Measurements from ENCODE around the gene RNU2-1. TPM values are rescaled to one million over a fixed set of nuclear protein-coding genes. Genes with fewer than 3 reads are reported as not detected.

The RNU2-1 gene
- total and polyA plus RNA-seq, 2 of the 13 experiments (the other 11 are each of a cell fraction or from before 2014, with no cell fraction given), result not detected

- TF ChIP-seq ZNF510 (CRISPR knock-in tag; IDR thresholded peaks at IDR 0.05; ENCODE audit: low read depth) (0 out of 2 replicates have a peak, but pooled peaks have one; percentile 54), ZNF747 (CRISPR knock-in tag; IDR thresholded peaks at IDR 0.05; ENCODE audit: borderline replicate concordance) (no peak), ATF2 (CRISPR knock-in tag; IDR thresholded peaks at IDR 0.05) (no peak), ZNF597 (CRISPR knock-in tag; IDR thresholded peaks at IDR 0.05) (no peak), ZNF704 (CRISPR knock-in tag; IDR thresholded peaks at IDR 0.05; ENCODE audit: borderline replicate concordance) (no peak), KLF12 (CRISPR knock-in tag; IDR thresholded peaks at IDR 0.05; ENCODE audit: borderline replicate concordance) (0 out of 2 replicates have a peak, but pooled peaks have one; percentile 29), ZNF543 (CRISPR knock-in tag; IDR thresholded peaks at IDR 0.05) (no peak), ZNF17 (CRISPR knock-in tag; IDR thresholded peaks at IDR 0.05) (no peak), ZNF383 (CRISPR knock-in tag; IDR thresholded peaks at IDR 0.05; ENCODE audit: borderline replicate concordance) (0 out of 2 replicates have a peak, but pooled peaks have one; percentile 71), ZNF12 (CRISPR knock-in tag; IDR thresholded peaks at IDR 0.05) (no peak), ZNF512 (CRISPR knock-in tag; IDR thresholded peaks at IDR 0.05) (no peak), SALL1 (CRISPR knock-in tag; IDR thresholded peaks at IDR 0.05) (no peak), JARID2 (CRISPR knock-in tag; IDR thresholded peaks at IDR 0.05; ENCODE audit: insufficient replicate concordance) (no peak), ZNF326 (CRISPR knock-in tag; IDR thresholded peaks at IDR 0.05; ENCODE audit: borderline replicate concordance) (no peak), SKIL (CRISPR knock-in tag; IDR thresholded peaks at IDR 0.05; ENCODE audit: borderline replicate concordance) (no peak), ZNF230 (CRISPR knock-in tag; IDR thresholded peaks at IDR 0.05) (0 out of 2 replicates have a peak, but pooled peaks have one; percentile 47), XRCC5 (optimal IDR thresholded peaks at IDR 0.05; ENCODE audit: low read length) (no peak), ZMYM4 (CRISPR knock-in tag; IDR thresholded peaks at IDR 0.05) (no peak), ZBTB20 (CRISPR knock-in tag; IDR thresholded peaks at IDR 0.05; ENCODE audit: borderline replicate concordance, low read depth) (no peak)
These were observed 20.9 kb downstream of the RNU2-1 start (continued) for GRCh38 chr17:43212641-43213490.
